H1 (cell line): Measurements from ENCODE around the gene LARP4. TPM values are rescaled to one million over a fixed set of nuclear protein-coding genes. Genes with fewer than 3 reads are reported as not detected.

Experiments used
- CBX5 ChIP-seq: fragments of 300-800, 300-1000 bp; sonication (generic); IDR thresholded peaks from 2 replicates; pipeline ENCODE4 v1.7.1; 2016; ENCODE audit warnings: antibody characterized with exemption, low read length, low read depth
- GTF2F1 ChIP-seq: IDR thresholded peaks from 2 replicates; pipeline ENCODE4 v1.6.1; 2012; ENCODE audit warnings: low read depth, low read length, improper control_type of control experiment, borderline replicate concordance
- RFX5 ChIP-seq: IDR thresholded peaks from 2 replicates; pipeline ENCODE4 v1.6.1; 2011; ENCODE audit warnings: low read depth, low read length, improper control_type of control experiment, borderline replicate concordance
- polyA plus RNA-seq, 7 experiments: library from polyadenylated mRNA; depleted of rRNA in 3 of 7; stranded (reverse) in 5 of 7; unstranded in 2 of 7; fragments of >200 nt in 5 of 7; fragments of 200-250 nt in 2 of 7; gene quantifications; 1 replicate in 5 of 7; 2 replicates in 1 of 7; 4 replicates in 1 of 7; pipeline versions ENCODE4 v1.2.1 to v1.2.3, GENCODE V29; 2011 to 2013; ENCODE audit warnings: missing spikeins in 2 of 7, mixed read lengths in 2 of 7
- total RNA-seq: library from RNA; stranded (reverse); fragmentation: NEBNext Ultra II Directional; extraction: Animal tissue kit (Norgen Biotek cat#: 25700); gene quantifications from 2 replicates; pipeline ENCODE4 v1.2.1, GENCODE V29; 2021

The LARP4 gene
- total and polyA plus RNA-seq, 2 of the 8 experiments (the other 6 are each of a cell fraction or from before 2014, with no cell fraction given), result 12.8 to 93.9 TPM

DNA sequence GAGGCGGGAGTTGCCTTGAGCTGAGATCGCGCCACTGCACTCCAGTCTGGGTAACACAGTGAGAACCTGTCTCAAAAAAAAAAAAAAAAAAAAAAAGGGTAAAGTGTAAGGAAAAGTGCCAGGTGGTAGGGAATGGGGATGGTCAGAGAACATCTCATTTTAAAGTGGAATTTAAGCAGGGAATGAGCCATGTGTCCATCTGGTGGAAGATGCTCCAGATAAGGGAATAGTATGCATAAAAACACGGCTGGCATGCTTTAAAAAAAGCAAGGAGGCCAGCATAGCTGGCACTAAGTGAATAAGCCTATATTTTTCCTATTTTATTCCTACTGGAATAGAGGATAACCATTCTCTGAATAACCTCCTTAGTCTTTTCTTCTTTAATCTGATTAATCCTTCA, 38.0 kb upstream of the LARP4 start (continued):
- TF ChIP-seq RFX5 (no peak), GTF2F1 (no peak), CBX5 (no peak)
